Loucy (cell line): Measurements from ENCODE around the gene SLC20A1.
A peak's percentile ranks its signal among the peaks of the same experiment; 100 is the strongest.

ENCODE experiments used
- H2AFZ ChIP-seq: fragments of 200-600 bp; sonication (generic); 2 replicates; pipeline ENCODE4 v1.6.0; 2016; ENCODE audit warnings: antibody characterized with exemption, mild to moderate bottlenecking, low read length, moderate library complexity
- H3F3A ChIP-seq: fragments of 200-600 bp; 2 replicates; pipeline ENCODE4 v1.6.0; 2016; ENCODE audit warnings: antibody characterized with exemption, low read depth, mild to moderate bottlenecking
- H3K27me3 ChIP-seq: fragments of 200-600 bp; sonication (generic); 2 replicates; pipeline ENCODE4 v1.6.1; 2014; ENCODE audit warnings: low read length, mild to moderate bottlenecking; ENCODE audit not compliant: insufficient read depth, poor library complexity, severe bottlenecking
- H3K36me3 ChIP-seq: fragments of 200-600 bp; sonication (generic); 2 replicates; pipeline ENCODE4 v1.6.1; 2016; ENCODE audit warnings: low read length; ENCODE audit not compliant: insufficient read depth
- H3K4me1 ChIP-seq: fragments of 200-600 bp; sonication (generic); 2 replicates; pipeline ENCODE4 v1.5.1; 2014; ENCODE audit warnings: low read length, mild to moderate bottlenecking; ENCODE audit not compliant: insufficient read depth, poor library complexity, severe bottlenecking
- H3K4me2 ChIP-seq: fragments of 200-600 bp; sonication (generic); 2 replicates; pipeline ENCODE4 v1.6.0; 2014; ENCODE audit warnings: antibody characterized with exemption, low read length, low read depth, mild to moderate bottlenecking; ENCODE audit not compliant: poor library complexity, severe bottlenecking
- H3K4me3 ChIP-seq: fragments of 200-600 bp; sonication (generic); 2 replicates; pipeline ENCODE4 v1.5.1; 2014; ENCODE audit warnings: low read length, mild to moderate bottlenecking, mixed read lengths; ENCODE audit not compliant: poor library complexity, severe bottlenecking
- H3K79me2 ChIP-seq: fragments of 200-600 bp; sonication (generic); 2 replicates; pipeline ENCODE4 v1.6.1; 2014; ENCODE audit warnings: low read length; ENCODE audit not compliant: insufficient read depth
- H3K9ac ChIP-seq: fragments of 200-600 bp; sonication (generic); 2 replicates; pipeline ENCODE4 v1.6.0; 2014; ENCODE audit warnings: mild to moderate bottlenecking, low read depth, low read length, moderate library complexity; ENCODE audit not compliant: poor library complexity, severe bottlenecking
- H3K9me2 ChIP-seq: fragments of 200-600 bp; sonication (generic); replicated peaks from 2 replicates; pipeline ENCODE4 v1.6.1; 2016; ENCODE audit warnings: low read depth, low read length, mixed read lengths
- H3K9me3 ChIP-seq: fragments of 200-600 bp; sonication (generic); 2 replicates; pipeline ENCODE4 v1.6.1; 2014; ENCODE audit warnings: mild to moderate bottlenecking, antibody characterized with exemption, low read length, low read depth; ENCODE audit not compliant: insufficient read depth
- H4K20me1 ChIP-seq: fragments of 200-600 bp; sonication (generic); 2 replicates; pipeline ENCODE4 v1.6.0; 2014; ENCODE audit warnings: antibody characterized with exemption, low read length, mild to moderate bottlenecking; ENCODE audit not compliant: insufficient read depth, poor library complexity, severe bottlenecking
- CTCF ChIP-seq: fragments of 200-600 bp; sonication (generic); conservative IDR thresholded peaks from 2 replicates; pipeline ENCODE4 v1.5.1; 2014; ENCODE audit warnings: mild to moderate bottlenecking, antibody characterized with exemption, low read length
- EZH2phosphoT487 ChIP-seq: fragments of 200-600 bp; IDR thresholded peaks from 2 replicates; pipeline ENCODE4 v1.6.1; 2018; ENCODE audit warnings: antibody characterized with exemption, mild to moderate bottlenecking, moderate library complexity, borderline replicate concordance

Gene SLC20A1

GRCh38 chr2:112642966-112643365 lies 2.8 kb upstream of the SLC20A1 start:
- TF ChIP-seq EZH2phosphoT487 (no peak), CTCF (no peak)
- H3K9me3 ChIP-seq, result no peaks in the 10 kb centered on the region
- H4K20me1 ChIP-seq, result peaks cover 13% of the 10 kb centered on the region
- H3F3A ChIP-seq, result no peaks in the 10 kb centered on the region
- peaks cover 33% of the 10 kb centered on the region for H3K79me2 ChIP-seq
- H3K27me3 ChIP-seq, result no peaks in the 10 kb centered on the region
- peaks cover 5% of the 10 kb centered on the region for H3K36me3 ChIP-seq
- no peak overlapping the region for H2AFZ ChIP-seq
- no peak overlapping the region for H3K4me3 ChIP-seq
- no peaks in the 10 kb centered on the region for H3K9me2 ChIP-seq
- no peak overlapping the region for H3K9ac ChIP-seq
- H3K4me1 ChIP-seq, result peaks cover 36% of the 10 kb centered on the region
- no peak overlapping the region for H3K4me2 ChIP-seq

- H3K4me3 ChIP-seq, result no peak overlapping the region
- no peaks in the 10 kb centered on the region for H3F3A ChIP-seq
- peaks cover 18% of the 10 kb centered on the region for H4K20me1 ChIP-seq
- no peak overlapping the region for H2AFZ ChIP-seq
- H3K4me1 ChIP-seq, result peaks cover 42% of the 10 kb centered on the region
- no peaks in the 10 kb centered on the region for H3K9me3 ChIP-seq
- no peaks in the 10 kb centered on the region for H3K9me2 ChIP-seq
- peaks cover 10% of the 10 kb centered on the region for H3K36me3 ChIP-seq
- peaks cover 38% of the 10 kb centered on the region for H3K79me2 ChIP-seq
- no peak overlapping the region for H3K9ac ChIP-seq
- H3K27me3 ChIP-seq, result no peaks in the 10 kb centered on the region
- TF ChIP-seq CTCF (no peak), EZH2phosphoT487 (no peak)
- H3K4me2 ChIP-seq, result no peak overlapping the region
These were observed 2.3 kb upstream of the SLC20A1 start for GRCh38 chr2:112643488-112643887.

DNA sequence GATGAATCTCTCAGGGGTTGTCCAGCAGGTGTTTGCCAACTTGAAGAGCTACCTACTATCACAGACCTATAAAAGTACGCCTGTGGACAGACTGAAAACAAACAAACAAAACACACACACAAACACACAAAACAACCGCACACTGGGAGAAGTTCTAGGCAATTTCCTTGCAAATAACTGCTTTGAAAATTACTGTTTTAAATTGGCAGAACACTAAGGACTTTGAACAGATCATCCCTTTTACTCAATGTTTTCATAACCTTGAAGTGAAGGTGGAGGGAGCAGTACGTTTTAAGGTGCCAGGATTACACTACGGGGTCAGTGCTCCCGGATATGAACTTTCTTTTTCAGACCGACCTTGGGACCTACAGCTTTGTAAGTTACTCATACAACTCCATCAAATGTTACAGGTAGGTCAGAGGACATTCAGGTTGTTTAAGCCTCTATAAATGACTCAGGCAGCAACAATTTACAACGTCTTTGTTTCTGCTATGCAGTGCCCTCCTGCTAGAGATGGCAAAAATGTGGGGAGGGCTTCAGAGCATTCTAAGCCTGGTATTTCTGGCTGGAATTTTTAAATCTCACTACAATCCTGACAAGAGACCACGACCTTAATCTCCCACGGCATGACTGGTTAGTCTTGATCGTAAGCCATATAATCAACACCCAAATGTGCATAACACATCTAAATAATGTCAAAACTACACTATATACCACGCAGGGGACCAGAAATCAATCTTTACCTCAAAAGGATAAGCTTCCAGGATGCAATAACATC lies 1.4 kb upstream of the SLC20A1 start:
- Histone ChIP-seq H3K4me1 (peaks cover 48% of the 10 kb centered on the region), H3K27me3 (no peaks in the 10 kb centered on the region), H3K79me2 (peaks cover 46% of the 10 kb centered on the region), H3K9me3 (no peaks in the 10 kb centered on the region), H3K9ac (peak overlapping the region; percentile 69), H2AFZ (peak overlapping the region; percentile 82), H4K20me1 (peaks cover 27% of the 10 kb centered on the region), H3K4me2 (peak overlapping the region; percentile 90), H3F3A (no peaks in the 10 kb centered on the region), H3K4me3 (peak overlapping the region; percentile 79), H3K36me3 (peaks cover 19% of the 10 kb centered on the region), H3K9me2 (no peaks in the 10 kb centered on the region)
- TF ChIP-seq EZH2phosphoT487 (no peak), CTCF (no peak)
